Stomach smooth muscle (tissue), 2 donors: ENCODE data around the gene C10orf143.

Experiments
- H3K27ac ChIP-seq: one replicate; pipeline ENCODE4 v1.7.0; 2013; ENCODE audit warnings: mild to moderate bottlenecking, low read length, inconsistent platforms
- H3K27me3 ChIP-seq, 2 donors: one replicate each; pipeline ENCODE4 v1.7.0; 2013; ENCODE audit warnings: low read length in 2 of 2; ENCODE audit not compliant: insufficient read depth in 2 of 2, control insufficient read depth in 1 of 2
- H3K36me3 ChIP-seq, 2 donors: one replicate each; pipeline ENCODE4 v1.7.0; 2013; ENCODE audit warnings: low read length in 2 of 2; ENCODE audit not compliant: control insufficient read depth in 2 of 2, insufficient read depth in 2 of 2
- H3K4me1 ChIP-seq: one replicate; pipeline ENCODE4 v1.7.0; 2013; ENCODE audit warnings: low read length; ENCODE audit not compliant: control insufficient read depth, insufficient read depth
- H3K4me3 ChIP-seq, 2 donors: one replicate each; pipeline ENCODE4 v1.7.0; 2013; ENCODE audit warnings: low read length in 2 of 2
- H3K9ac ChIP-seq, 2 donors: one replicate each; pipeline ENCODE4 v1.7.0; 2013; ENCODE audit warnings: low read length in 2 of 2, mild to moderate bottlenecking in 1 of 2
- H3K9me3 ChIP-seq, 2 donors: one replicate each; pipeline ENCODE4 v1.7.0; 2013; ENCODE audit warnings: low read length in 2 of 2; ENCODE audit not compliant: control insufficient read depth in 2 of 2
- donor health status: healthy.
- donor health status: Pancreatic carcinoma.

C10orf143 gene

GRCh38 chr10:130015075-130015695, 95.4 kb downstream of the C10orf143 start:
- Histone ChIP-seq H3K9ac (no peak overlapping the region), H3K27ac (no peak overlapping the region), H3K4me3 (no peak overlapping the region), H3K9me3 (peaks cover 0 to 3% of the 10 kb centered on the region in 2 donors), H3K27me3 (peaks cover 8 to 14% of the 10 kb centered on the region in 2 donors), H3K4me1 (no peaks in the 10 kb centered on the region), H3K36me3 (no peaks in the 10 kb centered on the region)

DNA sequence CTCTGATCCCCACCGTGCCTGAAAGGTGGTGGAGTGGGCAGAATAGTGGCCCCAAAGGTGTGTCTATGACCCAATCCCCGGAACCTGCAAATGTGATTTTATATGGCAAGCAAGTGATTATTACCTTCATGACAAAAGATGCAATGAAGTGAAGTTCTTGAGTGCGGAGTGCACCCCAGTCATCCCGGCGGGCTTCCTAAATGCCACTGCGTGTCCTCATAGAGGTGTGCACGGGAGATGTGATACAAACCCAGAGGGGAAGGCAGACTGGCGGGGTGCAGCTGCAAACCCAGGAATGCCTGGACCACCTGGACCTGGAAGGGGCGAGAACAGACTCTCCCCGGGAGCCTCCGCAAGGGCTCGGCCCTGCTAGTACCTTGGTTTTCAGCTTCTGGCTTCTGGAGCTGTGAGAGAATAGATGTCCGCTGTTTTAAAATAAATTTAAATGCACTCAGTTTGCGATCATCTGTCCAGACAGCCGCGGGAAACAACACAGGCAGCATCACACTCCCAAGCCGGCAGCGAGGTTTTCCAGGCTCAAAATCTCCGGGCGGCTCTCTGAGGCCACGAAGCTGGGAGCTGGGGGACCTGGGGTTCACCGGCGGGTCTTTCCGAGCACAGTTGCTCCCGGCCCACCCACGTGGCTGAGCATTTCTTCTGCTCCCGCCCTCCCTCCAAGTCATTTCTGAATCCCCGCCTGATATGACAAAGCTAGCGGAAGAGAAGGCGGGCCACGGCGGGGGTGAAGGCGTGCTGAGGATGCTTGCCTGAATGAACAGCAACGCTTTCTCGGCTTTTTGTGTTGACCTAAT, 96.2 kb downstream of the C10orf143 start:
- H3K4me1 ChIP-seq: no peaks in the 10 kb centered on the region
- H3K9me3 ChIP-seq: peaks cover 0 to 3% of the 10 kb centered on the region in 2 donors
- no peak overlapping the region for H3K4me3 ChIP-seq
- H3K9ac ChIP-seq: no peak overlapping the region
- H3K36me3 ChIP-seq: no peaks in the 10 kb centered on the region
- H3K27me3 ChIP-seq: peaks cover 8 to 14% of the 10 kb centered on the region in 2 donors
- H3K27ac ChIP-seq: no peak overlapping the region
